ENCODE measurements around the gene FIBCD1. TPM values are rescaled to one million over a fixed set of nuclear protein-coding genes. Genes with fewer than 3 reads are reported as not detected.

Gene FIBCD1
- total and polyA plus RNA-seq, 7 donors, result 0.01 TPM; not detected in 6

DNA sequence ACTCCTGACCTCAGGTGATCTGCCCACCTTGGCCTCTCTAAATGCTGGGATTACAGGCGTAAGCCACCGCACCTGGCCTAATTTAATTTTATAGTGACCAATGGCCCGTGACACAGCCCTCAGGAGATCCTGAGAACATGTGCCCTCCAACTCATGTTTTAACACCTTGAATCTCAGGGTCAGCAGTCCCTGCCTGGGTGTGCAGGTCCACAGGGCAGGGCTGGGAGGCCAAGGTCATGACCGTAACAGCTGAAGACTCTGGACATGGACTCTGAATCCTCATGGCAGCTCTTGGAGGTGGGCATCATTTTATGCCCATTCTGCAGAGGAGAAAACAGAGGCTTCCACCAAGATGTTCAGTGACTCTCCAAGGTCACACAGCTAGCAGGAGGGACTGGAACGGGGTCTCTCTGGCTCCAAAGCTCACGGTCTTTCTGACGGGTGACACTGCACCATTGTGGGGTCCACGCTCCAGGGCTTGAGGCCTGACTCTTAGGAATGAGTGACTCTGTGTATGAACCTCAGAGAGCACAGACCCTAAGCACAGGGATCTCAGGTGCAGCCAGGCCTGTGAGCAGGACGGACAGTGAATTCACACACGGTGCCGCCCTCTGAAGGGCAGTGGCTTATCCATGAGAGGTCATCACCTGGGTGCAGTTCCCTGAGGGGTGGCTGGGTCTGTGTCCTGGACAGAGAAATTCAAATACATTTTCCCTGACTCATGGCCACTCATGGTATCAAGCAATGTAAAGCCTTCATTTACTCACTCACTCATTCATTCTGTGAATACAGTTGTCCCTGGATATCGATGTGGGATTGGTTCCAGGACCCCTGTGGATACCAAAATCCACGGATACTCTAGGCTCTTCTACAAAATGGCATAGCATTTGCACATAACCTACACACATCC lies 37.1 kb upstream of the FIBCD1 start:
- Histone ChIP-seq H3K4me3 (no peak overlapping the region), H3K36me3 (ENCODE audit: insufficient read depth in 1 of 2, low read depth in 1 of 2) (no peaks in the 10 kb centered on the region), H3K4me1 (no peaks in the 10 kb centered on the region), H3K9me3 (no peaks in the 10 kb centered on the region), H3K27ac (no peak overlapping the region), H3K27me3 (ENCODE audit: insufficient read depth in 3 of 3, low read length in 2 of 3) (peaks cover 0 to 44% (median 13%) of the 10 kb centered on the region in 3 donors)
- DNase-seq, result no peak
- intact Hi-C loops (cut with DNase I), result no loop called here
- TF ChIP-seq, protein P1, sequence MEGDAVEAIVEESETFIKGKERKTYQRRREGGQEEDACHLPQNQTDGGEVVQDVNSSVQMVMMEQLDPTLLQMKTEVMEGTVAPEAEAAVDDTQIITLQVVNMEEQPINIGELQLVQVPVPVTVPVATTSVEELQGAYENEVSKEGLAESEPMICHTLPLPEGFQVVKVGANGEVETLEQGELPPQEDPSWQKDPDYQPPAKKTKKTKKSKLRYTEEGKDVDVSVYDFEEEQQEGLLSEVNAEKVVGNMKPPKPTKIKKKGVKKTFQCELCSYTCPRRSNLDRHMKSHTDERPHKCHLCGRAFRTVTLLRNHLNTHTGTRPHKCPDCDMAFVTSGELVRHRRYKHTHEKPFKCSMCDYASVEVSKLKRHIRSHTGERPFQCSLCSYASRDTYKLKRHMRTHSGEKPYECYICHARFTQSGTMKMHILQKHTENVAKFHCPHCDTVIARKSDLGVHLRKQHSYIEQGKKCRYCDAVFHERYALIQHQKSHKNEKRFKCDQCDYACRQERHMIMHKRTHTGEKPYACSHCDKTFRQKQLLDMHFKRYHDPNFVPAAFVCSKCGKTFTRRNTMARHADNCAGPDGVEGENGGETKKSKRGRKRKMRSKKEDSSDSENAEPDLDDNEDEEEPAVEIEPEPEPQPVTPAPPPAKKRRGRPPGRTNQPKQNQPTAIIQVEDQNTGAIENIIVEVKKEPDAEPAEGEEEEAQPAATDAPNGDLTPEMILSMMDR (IDR thresholded peaks at IDR 0.05), result no peak
- 75 to 77% (median 77%) methylated on average over 13 of the region's 13 CpGs for WGBS, 3 donors
- no peak for ATAC-seq

DNA sequence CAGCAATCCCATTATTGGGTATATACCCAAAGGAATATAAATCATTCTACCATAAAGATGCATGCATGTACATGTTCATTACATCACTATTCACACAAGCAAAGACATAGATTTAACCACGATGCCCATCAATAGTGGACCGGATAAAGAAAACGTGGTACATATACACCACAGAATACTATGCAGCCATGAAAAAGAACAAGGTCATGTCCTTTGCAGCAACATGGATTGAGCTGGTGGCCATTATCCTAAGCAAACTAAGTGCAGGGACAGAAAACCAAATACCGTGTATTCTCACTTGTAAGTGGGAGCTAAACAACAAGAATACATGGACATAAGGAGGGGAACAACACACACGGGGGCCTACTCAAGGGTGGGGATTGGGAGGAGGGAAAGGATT lies 36.1 kb upstream of the FIBCD1 start:
- no peak overlapping the region for H3K27ac ChIP-seq
- ATAC-seq (no peak), DNase-seq (no peak)
- H3K9me3 ChIP-seq, result no peaks in the 10 kb centered on the region
- WGBS, 3 donors, result 90 to 91% (median 91%) methylated on average over 5 of the region's 5 CpGs
- H3K36me3 ChIP-seq (ENCODE audit: insufficient read depth in 1 of 2, low read depth in 1 of 2), result no peaks in the 10 kb centered on the region
- intact Hi-C loops (cut with DNase I), result no loop called here
- TF ChIP-seq, protein P1 (IDR thresholded peaks at IDR 0.05), result no peak
- no peaks in the 10 kb centered on the region for H3K4me1 ChIP-seq
- H3K4me3 ChIP-seq, result no peak overlapping the region
- H3K27me3 ChIP-seq (ENCODE audit: insufficient read depth in 3 of 3, low read length in 2 of 3), result peaks cover 0 to 34% (median 13%) of the 10 kb centered on the region in 3 donors

DNA sequence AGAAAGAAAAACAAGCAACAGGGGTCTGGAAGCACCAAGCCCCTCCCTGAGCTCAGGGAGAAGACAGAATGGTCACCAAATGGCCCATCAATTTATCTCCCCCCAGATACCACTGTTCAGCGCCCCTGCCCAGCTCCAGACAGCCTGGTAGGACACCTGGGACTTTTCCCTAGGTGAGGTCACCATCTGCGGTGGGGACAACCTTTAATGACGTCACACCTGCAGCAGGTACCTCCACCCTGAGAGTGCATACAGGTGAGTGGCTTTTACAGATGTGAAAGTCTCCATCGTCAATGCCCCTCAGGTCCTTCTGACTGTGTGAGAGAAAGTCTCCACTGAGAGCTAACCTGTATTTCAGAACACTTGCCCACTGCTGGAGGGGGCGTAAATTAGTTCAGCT lies 35.6 kb upstream of the FIBCD1 start:
- Histone ChIP-seq H3K27me3 (ENCODE audit: insufficient read depth in 3 of 3, low read length in 2 of 3) (peaks cover 0 to 31% (median 13%) of the 10 kb centered on the region in 3 donors), H3K4me3 (no peak overlapping the region), H3K36me3 (ENCODE audit: insufficient read depth in 1 of 2, low read depth in 1 of 2) (no peaks in the 10 kb centered on the region), H3K4me1 (no peaks in the 10 kb centered on the region), H3K9me3 (no peaks in the 10 kb centered on the region), H3K27ac (no peak overlapping the region)
- no peak for DNase-seq
- TF ChIP-seq, protein P1 (IDR thresholded peaks at IDR 0.05), result no peak
- no peak for ATAC-seq
- intact Hi-C loops (cut with DNase I), result no loop called here
- WGBS, 3 donors, result 85 to 90% (median 86%) methylated on average over 5 of the region's 5 CpGs

DNA sequence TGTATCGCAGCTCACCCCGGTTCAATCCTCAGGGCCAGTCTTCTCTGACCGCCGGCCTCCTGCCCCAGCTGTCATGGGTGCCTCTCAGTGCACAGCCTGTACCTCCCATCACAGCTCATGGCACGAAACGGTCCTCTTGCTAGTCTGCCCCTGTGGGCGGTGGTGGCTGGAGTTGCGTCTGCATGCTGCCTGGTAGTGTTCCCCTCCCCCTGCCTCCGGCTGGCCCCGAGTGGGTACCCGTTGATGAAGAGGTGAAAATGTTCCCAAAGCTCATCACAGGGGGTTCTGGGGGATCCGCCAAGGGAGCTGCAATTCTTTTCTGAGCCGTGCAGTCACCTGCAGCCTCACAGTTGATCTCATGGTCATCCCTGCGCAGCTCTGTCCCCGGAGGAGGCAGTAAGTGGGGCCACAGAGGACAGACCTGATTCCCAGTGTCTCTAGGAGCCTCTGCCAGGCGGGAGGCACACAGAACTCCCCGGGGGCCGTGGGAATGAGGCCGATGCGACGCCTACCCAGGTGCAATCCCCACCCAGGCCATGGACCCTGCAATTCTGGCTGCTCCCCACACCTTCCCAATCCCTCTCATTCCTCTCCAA lies 34.7 kb upstream of the FIBCD1 start:
- H3K4me1 ChIP-seq, result no peaks in the 10 kb centered on the region
- no peaks in the 10 kb centered on the region for H3K36me3 ChIP-seq (ENCODE audit: insufficient read depth in 1 of 2, low read depth in 1 of 2)
- intact Hi-C loops (cut with DNase I), result no loop called here
- peaks cover 0 to 25% (median 13%) of the 10 kb centered on the region in 3 donors for H3K27me3 ChIP-seq (ENCODE audit: insufficient read depth in 3 of 3, low read length in 2 of 3)
- TF ChIP-seq, protein P1 (IDR thresholded peaks at IDR 0.05), result no peak
- ATAC-seq (no peak), DNase-seq (no peak)
- H3K4me3 ChIP-seq, result no peak overlapping the region
- 33 to 38% (median 37%) methylated on average over 19 to 21 of the region's 21 CpGs for WGBS, 3 donors
- no peaks in the 10 kb centered on the region for H3K9me3 ChIP-seq
- H3K27ac ChIP-seq, result no peak overlapping the region
